GM19455 (cell line): ENCODE data around the gene ATP10A.

Source experiments
- ATAC-seq: cut with Tn5 transposase; IDR thresholded peaks from one replicate; pipeline ENCODE4 v1.9.1; 2021; ENCODE audit not compliant: unreplicated experiment

Gene ATP10A

DNA sequence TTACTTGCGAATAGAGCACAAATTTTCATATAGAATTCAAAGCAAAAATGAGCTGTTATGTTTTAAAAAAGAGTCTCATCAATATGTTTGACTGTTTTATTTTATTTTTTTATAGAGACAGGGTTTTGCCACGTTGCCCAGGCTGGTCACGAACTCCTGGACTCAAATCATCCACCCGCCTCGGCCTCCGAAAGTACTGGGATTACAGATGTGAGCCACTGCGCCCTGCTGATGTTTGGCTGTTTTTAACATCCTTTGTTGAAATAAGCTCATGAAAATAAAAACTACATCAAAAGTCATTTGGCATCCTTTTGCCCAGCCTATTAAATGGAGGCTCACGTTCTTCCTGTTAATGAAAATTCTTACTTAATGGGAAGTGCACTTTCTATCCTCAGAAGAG, 154.7 kb downstream of the ATP10A start:
- ATAC-seq, result no peak

DNA sequence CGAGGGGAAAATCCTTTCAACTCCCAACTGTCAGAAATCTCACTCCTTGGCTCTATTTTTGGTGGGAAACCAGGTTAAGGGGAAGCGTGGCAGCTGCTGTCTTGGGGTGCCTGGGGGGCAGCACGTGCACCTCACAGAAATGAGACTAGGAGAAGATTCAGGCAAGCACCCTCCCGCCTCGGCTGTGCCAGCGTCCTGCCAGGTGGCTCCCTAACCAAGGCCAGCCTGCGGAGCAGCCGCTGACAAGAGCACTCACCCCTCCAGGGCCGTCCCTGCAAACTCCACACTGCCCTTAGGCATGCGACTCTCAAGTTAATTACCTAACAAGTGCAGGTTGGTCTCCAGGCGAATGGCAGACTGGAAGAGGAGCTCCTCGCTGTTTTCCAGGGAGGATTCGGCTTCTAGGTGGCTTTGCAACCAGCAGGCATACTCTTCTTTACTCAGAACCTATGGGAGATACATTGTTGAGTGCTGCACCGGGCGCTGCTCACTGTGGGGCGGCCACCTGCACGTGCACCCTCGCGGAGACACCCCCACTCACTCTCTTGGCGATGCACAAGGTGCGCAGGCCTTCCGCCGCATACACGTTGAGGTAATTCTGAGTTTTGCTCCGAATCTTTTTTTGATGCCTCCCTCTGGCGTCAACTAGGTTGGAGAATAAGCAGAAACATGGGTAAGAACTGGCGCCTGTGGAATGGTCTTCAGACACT, 155.3 kb downstream of the ATP10A start:
- no peak for ATAC-seq

DNA sequence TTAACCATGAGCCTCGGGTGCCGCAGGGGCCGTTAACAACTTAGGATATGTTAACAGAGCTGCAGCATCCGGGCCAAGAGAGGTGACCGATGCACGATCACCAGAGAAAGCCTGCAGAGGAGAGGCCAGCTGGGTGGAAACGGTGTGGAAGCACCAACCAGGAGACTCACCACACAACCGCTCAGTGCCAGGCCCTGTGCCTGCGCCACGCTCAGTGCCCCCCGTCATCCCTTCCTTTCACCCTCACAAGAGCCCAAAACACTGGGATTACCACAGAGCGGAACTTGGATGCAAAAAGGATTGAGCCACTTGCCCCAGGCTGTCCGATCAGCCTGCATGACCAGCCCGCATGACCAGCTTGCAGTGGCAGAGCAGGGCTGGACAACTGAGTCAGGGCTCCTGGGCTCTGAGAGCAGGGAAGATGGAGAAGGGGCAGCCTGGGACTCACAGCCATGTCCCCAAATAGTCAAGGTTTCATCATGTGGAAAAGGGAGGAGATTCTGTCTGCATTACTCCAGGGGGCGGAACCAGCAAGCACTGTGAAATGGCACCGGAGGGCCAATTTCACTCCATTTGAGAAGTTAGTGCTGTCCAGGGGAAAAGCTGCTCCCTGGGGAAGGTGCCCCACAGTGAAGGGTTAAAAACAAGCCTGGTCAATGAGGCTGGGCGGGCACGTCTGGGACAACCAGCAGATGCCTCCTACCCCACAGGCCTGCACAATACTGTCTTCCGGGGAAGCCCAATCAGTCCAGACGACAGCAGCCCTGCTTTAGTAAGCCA, 156.8 kb downstream of the ATP10A start:
- no peak for ATAC-seq

DNA sequence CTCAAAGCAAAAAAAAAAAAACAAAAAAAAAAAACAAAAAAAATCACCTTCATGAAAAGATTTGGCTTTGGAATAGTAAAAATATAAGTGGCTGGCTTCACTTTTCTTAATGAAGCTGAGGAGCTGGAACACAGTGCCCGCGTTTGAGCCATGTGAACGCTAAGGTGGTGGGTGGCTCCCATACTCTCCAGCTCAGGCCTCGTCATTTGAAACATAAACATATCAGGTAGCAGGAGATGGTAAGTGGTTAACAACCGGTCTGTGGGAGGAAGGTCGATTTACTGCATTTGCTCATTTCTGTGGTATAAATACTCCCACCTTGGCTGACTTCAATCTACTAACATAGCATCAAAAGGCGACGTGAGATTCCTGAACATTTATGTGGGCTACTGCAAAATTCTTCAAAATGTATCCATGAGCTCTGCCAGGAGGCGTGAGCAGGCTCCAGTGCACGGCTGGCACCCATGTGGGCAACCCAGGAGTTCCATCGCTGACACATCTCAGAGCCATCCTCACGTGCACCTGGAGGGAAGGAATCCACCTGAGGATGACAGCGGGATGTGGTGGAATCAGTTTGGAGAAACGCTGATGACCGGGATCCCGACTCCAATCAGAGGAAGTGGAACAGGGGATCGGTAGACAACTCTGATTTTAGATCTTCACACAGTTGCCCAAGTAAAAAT, 157.6 kb downstream of the ATP10A start:
- no peak for ATAC-seq

DNA sequence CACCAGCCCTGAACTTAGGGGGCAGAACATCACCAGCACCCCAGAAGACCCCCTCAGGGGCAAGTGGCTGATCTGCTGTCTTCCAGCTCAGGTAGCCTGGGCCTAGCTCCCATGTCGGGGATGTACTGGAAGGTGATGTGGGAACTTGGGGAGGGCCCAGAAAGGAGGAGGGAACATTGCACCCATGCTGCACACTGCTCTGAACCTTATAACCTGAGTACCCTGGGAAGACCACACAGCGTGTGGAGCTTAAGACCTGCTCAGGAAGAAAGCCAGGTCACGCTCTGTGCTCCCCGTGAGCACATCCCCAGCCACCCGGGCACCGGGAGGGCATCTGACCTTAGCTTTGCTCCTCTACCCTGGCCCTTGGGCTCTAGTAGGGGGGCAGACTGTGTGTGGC, 159.4 kb downstream of the ATP10A start:
- ATAC-seq, result no peak

DNA sequence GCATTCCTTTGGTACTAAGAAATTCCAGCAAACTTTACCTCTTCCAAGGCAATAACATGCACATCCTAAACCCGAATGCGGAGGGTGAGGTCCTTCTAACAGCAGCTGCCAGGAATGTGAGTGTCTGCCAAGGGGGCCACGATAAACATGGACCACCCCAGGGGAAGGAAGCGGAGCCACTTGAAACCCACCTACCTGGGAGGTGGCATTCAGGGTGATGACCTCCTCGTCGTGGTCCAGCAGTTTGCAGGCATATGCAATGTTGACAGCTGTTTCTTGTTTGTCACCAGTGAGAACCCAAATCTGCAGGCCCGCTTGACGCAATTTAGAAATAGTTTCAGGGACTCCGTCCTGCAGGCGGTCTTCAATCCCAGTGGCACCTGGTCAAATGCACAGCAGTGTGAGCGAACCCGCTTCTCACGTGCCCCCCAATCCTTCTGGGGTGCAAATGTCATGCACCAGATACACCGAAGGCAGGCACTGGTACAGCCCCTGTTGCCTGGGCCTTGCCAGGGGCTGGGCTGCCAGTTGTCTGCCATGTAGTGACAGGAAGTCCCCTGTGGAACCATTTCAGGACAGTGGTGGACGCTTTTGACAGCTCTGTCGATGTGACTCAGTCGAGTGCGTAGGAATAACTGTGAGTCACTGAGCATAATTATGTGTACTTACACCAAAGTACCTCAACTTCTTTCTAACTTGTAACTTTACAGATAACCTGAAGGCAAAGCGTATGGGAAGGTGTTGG, 161.2 kb downstream of the ATP10A start:
- ATAC-seq, result no peak

DNA sequence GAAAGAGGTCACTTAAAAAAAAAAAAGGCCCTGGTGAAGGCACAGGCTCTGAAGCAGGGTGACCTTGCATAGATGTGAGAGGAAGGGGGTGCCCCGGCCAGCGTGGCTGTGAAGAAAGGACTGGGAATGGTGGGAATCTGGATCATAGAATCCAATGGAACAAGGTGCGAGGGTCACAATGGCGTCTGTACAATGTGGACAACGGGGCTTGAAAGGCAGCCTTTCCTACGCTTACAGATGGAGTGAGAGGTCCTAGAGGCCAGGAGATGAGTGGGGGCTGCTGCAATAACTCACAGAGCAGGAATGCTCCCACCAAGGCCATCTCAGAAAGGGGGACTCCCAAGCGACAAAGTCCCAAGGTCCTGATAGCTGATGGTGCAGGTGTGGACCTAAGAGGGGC, 162.2 kb downstream of the ATP10A start:
- no peak for ATAC-seq

DNA sequence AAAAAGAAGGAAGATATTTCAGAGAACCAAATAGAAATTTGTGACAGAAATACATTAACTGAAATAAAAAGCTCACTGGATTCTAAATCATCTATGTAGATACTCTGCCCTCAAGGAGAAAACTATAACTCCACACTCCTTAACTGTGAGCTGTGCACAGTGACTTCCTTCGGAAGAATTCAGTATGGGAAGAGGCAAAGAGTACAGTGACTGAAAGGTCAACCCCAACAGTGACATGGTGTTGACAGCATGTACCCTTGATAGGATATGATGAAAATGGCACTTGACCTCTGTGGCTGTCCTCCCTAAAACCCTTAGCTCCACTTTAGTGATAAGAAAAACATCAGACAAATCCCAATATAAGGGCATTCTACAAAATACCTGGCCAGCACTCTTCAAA, 165.5 kb downstream of the ATP10A start:
- ATAC-seq, result no peak

DNA sequence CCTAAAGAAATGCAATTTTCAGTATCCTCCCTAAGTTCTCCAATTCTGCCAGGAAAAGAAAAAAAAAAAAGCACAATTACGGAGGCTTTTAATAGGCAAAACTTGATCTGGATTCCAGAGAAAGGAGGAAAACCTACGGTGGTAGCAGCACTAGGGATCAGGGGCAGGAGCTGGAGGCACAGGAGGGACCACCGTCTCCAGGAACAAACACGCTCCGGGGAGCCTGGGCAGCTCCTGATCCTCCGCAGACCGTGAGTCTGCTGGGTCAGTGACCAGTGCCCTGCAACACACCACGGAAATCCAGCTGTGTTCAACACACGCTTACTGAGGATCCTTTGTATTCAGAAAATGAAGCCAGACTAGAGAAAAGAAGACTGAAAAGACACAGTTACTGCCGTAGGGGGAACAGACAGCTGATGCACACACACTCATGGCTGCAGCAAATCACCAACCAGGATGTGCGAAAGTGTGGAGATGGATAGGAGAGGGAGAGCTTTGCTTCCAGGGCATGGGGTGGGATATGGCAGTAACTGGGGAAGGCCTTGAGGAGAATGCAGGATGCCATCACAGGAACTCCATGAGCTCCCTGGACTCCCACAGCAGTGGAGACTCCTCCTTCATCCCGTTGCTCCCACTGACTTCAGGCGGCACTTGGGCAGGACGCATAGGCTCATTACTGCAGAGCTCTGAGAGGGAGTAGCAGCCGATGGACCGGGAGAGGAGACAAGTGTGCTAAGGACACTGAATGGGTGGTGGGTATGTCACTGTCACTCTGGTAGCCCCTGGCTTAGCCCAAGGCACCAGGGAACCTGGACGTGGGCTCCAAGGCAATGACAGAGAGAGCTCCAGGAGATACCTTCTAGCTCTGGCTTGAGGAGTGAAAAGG, 167.0 kb downstream of the ATP10A start:
- no peak for ATAC-seq

DNA sequence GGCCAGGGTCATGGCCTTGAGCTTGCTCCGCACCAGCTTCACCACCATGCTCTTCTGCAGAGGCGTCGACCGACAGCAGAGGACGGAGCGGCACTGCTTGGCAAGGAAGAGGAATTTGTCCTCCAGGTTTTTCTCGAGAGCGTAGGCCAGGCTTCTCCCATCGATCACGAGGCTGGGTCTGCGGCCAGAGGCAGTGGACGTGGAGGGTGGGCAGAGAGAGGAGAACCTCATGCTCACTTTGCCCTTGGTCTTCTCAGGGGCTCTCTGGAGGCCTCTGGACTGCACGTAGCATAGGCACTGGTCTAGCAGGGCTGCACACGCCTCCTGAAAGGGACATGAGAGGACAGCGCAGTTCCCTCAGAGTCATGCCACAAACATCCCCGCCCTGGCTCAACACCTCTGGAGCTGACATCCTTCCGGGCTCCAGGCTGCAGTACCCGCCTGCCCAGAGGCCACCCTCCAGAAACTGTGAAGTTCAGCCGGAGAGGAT, 168.3 kb downstream of the ATP10A start:
- no peak for ATAC-seq

DNA sequence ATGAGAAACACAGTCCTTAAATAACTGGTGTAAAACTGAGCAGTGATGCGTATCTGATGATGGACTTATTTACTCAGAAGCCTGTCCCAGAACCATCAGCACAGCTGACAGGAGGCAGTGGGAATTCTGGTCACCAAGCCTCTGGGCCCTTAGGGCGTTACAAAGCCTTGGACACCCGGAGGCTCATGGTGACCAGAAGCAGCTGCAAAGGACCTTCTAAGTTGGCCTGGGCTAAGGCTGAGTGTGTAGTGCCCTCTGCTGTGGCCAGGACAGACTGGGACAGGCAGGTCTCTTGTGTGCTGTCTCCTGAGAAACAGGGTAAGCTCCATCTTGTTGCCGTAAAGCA, 168.9 kb downstream of the ATP10A start:
- no peak for ATAC-seq

DNA sequence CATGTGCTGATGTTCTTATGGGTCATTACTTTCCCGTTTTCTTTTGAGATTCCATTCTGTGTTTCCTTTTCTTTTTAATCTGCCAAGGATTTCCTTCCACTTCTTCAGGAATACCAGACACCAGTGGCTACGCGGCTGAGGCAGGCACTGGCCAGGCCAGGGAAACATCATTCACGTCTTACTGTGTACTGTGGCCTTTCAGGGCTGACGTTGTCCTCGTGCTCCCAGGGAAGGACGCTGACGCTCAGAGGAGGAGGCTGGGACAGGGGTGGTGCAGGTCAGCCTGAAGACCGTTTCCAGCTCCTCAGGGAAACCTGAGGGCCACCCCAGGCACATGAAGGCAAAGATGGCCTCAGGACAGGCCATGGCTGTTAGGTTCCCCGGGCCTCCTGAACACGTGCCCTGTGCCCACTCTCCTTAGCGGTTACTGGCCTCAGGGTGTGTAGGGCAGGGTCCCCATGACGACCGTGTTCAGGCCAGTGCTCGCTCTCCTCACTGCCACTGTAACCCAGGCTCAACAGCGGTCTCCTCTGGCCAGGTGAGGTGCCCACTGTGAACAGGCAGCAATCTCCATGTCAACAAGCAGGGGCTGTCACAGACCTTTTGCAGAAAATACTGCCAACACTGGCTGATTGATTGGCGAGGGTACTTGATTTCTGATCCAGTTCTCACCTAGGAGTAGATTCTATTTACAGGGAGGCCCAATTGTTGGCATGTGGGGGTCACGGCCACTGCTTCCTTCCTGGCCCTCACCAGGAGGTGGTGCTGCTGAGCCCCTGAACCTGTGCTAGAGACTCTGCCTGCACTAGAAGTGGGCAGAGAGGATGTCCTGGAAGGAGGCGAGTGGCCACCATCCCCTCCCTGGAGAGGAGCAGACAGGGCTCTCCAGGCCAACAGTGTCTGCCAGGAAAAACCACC, 169.5 kb downstream of the ATP10A start:
- no peak for ATAC-seq

DNA sequence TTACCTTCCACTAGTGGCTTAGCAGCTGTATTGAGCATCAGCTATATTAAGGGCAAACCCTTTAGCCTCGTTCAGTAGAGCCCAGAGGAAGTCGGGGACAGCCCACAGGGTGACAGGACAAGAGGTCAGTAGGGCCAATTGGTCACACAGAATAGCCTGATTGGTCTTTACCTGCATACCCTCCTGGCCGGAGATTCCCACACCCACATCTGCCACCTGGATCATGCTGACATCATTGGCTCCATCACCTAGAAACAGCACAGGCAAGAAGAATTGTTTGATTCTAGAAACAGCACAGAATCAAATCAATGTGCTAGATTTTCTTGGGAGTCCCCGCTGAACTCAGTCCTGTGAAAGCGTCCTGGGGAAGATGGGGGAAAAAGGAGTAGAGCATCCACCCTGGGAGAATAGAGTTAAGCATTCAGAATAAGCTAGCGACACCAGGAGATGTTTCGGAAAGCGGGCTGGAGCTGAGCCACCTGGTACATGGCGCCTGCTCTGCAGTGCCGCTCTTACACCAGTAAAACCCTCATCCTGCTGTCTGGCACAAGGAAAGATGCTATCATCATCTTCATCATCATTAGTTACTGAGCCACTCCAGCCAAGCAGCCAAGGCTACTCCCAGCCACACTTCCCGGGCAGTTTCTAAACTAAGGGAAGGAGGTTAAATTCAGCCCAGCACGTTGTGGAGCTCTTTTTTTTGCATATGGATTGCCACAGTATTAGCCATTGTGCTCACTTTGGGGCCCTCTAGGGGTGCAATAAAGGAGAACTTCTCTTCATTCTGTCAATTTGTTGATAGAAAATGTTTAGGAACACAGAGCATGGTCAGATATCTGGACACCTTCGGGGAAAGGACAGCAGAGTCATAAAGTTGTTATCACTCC, 171.3 kb downstream of the ATP10A start:
- no peak for ATAC-seq

DNA sequence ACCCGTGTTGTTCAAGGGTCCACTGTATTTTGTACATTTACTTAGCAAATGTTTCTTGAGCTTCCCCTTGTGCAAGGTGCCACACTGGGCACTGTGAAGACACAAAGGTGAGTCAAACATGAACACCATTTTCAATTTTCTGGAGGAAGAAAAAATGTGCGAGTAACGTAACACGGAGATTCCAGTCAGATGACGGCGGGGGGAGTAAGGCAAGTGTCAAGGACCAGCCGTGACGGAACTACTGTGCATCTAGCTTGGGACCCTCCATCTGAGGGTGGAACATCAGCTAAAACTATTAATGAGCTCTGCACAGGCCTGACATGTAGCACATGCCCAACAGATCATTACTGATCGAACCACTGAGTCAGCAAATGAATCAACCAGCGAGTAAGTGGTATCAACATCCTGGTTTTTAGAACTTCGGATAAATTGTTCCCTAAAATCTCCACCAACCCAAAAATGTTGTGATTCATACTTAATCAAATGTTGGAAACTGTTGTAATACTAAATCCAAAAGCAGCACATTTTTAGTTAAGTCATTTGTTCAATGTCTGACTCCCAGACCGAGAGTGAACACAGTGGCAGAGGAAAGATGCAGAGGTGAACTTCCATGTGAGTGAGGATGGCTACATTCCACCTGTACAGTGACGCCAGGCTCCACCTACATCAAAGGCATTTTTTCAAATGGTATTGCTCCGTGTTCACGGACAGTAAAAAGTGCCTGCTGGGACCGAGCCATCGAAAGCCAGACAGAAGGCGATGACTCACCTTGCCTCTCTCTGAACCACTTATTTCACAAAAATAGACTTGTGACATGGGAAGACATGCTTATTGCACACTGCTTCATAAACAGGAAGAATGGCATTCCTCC, 172.2 kb downstream of the ATP10A start:
- no peak for ATAC-seq

DNA sequence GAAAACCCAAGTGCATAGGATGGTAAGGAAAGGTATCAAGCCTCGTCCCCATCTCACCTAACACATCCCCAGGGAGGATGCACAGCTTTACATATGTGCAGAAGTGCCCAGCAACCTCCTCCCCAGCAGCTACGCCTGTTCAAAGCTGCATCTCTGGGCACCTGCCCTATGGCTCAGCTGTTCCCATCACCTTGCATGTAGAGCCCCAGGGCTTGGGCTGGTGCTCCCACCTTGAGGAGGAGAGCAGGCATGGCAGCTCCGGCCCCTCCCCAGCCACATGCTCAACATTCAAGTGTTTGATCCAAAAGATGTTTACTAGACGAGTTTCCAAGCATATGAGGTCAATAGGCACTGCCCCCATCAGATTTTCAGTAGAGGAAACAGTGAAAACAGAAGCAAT, 173.5 kb downstream of the ATP10A start:
- ATAC-seq, result no peak

DNA sequence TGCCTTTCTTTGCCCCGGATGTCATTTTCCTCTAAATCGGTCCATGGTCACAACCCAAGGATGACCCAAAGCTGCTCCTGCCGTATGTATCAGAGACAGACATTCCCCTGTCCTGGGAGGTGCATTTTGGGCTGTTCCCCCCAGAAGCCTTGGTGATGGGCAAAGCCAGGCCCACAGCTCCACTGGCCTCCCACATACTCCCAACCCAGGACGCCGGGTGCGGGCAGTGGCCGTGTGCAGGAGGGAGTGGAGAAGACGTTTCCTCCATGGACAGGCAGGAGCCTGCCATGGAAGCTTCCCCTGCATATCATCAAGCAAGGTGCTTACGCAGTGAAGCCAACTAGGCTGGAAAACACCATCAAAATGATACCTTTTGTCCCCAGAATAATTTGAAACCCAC, 175.0 kb downstream of the ATP10A start:
- ATAC-seq, result no peak

DNA sequence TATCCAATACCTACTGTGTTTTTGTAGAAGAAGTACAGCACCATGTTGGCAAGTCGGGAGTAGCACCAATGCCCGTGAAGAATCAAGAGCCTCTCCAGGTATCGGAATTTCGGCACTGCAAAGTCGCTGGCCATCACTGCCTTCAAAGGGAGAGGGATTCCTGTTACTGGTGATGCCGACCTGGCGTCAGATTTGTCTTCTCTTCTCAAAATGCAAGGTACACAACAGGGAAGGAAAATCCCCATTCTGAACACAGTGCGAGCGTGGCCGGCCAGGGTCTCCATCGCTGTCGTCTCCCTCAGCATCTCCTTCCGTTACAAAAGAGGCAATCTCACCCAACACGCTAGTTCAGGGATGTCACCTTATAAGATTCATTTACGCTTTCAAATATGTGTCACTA, 175.4 kb downstream of the ATP10A start:
- no peak for ATAC-seq
